Keratinocyte (primary cell): ENCODE data around the gene SPRR2F.

Experiments
- EZH2 ChIP-seq: IDR thresholded peaks from one replicate; pipeline ENCODE4 v1.6.1; 2012; ENCODE audit warnings: inconsistent platforms, mild to moderate bottlenecking, low read length, moderate library complexity
- TF ChIP-seq, protein P1 (sequence below), 3 experiments: IDR thresholded peaks in 1 of 3; conservative IDR thresholded peaks in 1 of 3; optimal IDR thresholded peaks in 1 of 3; 2 replicates in 2 of 3; 3 replicates in 1 of 3; pipeline versions ENCODE3 to v1.5.1; 2011; ENCODE audit warnings: low read length in 3 of 3, mild to moderate bottlenecking in 3 of 3, moderate library complexity in 2 of 3, control low read depth in 1 of 3, inconsistent platforms in 1 of 3; ENCODE audit not compliant: insufficient read depth in 2 of 3; ENCODE audit errors: extremely low read depth in 1 of 3

DNA sequence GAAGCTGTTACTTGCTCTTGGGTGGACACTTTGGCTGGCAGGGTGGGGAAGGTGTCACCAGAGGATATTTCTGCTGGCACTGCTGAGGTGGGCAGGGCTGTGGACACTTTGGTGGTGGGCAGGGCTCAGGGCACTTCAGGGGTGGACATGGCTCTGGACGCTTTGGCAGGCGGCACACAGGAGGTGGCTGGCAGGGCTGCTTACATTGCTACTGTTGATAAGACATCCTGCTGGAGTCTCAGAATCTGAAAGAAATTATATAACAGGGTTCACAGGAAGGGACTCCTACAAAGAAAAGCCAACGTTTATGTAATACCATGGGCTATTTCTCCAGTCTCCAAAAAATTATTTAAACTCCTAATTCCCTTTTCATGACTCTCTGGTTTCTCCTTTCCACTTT lies 27.2 kb upstream of the SPRR2F start:
- TF ChIP-seq, protein P1, sequence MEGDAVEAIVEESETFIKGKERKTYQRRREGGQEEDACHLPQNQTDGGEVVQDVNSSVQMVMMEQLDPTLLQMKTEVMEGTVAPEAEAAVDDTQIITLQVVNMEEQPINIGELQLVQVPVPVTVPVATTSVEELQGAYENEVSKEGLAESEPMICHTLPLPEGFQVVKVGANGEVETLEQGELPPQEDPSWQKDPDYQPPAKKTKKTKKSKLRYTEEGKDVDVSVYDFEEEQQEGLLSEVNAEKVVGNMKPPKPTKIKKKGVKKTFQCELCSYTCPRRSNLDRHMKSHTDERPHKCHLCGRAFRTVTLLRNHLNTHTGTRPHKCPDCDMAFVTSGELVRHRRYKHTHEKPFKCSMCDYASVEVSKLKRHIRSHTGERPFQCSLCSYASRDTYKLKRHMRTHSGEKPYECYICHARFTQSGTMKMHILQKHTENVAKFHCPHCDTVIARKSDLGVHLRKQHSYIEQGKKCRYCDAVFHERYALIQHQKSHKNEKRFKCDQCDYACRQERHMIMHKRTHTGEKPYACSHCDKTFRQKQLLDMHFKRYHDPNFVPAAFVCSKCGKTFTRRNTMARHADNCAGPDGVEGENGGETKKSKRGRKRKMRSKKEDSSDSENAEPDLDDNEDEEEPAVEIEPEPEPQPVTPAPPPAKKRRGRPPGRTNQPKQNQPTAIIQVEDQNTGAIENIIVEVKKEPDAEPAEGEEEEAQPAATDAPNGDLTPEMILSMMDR (optimal IDR thresholded peaks at IDR 0.05 in 1 of 3, IDR thresholded peaks at IDR 0.05 in 1 of 3, conservative IDR thresholded peaks at IDR 0.05 in 1 of 3; ENCODE audit: extremely low read depth in 1 of 3, insufficient read depth in 2 of 3, low read length in 3 of 3): no peak
- no peak for TF ChIP-seq EZH2
